K562 (cell line): ENCODE results near the gene S100A10. TPM values are rescaled to one million over a fixed set of nuclear protein-coding genes. Genes with fewer than 3 reads are reported as not detected.

Source experiments
- ATF7 ChIP-seq: fragments of 450-650 bp; IDR thresholded peaks from 2 replicates; pipeline ENCODE4 v1.7.1; 2014; ENCODE audit warnings: mild to moderate bottlenecking, moderate library complexity
- E2F6 ChIP-seq, 2 experiments: IDR thresholded peaks; 2 replicates each; pipeline ENCODE4 v1.6.1; 2011; ENCODE audit warnings: borderline replicate concordance in 1 of 2, control low read depth in 1 of 2, low read depth in 1 of 2, low read length in 1 of 2, mild to moderate bottlenecking in 1 of 2, mixed read lengths in 1 of 2, moderate library complexity in 1 of 2; ENCODE audit not compliant: insufficient read depth in 1 of 2, insufficient read length in 1 of 2, poor library complexity in 1 of 2, severe bottlenecking in 1 of 2; ENCODE audit errors: extremely low read depth in 1 of 2
- FOSL1 ChIP-seq: fragments of 200-800 bp; sonication (Bioruptor generic); conservative IDR thresholded peaks from 2 replicates; pipeline ENCODE4 v1.6.1; 2016; ENCODE audit warnings: missing genetic modification characterization, missing compliant biosample characterization
- GABPA ChIP-seq: fragments of 200-800 bp; sonication (Bioruptor generic); conservative IDR thresholded peaks from 2 replicates; pipeline ENCODE4 v1.6.1; 2016; ENCODE audit warnings: low read depth, missing genetic modification characterization, missing compliant biosample characterization
- MAFK ChIP-seq: IDR thresholded peaks from 2 replicates; pipeline ENCODE4 v1.6.1; 2011; ENCODE audit warnings: low read length, improper control_type of control experiment
- MLLT1 ChIP-seq, 2 experiments: fragments of 450-650 bp; IDR thresholded peaks; 2 replicates each; pipeline ENCODE4 v1.6.1; 2016
- NFIX ChIP-seq: fragments of 250-450 bp; sonication (Bioruptor Pico); IDR thresholded peaks from 2 replicates; pipeline ENCODE4 v1.4.0; 2020; ENCODE audit warnings: low read depth, mild to moderate bottlenecking, moderate library complexity
- SUPT5H ChIP-seq: fragments of 450-650 bp; IDR thresholded peaks from 2 replicates; pipeline ENCODE4 v1.6.1; 2016
- TAF9B ChIP-seq: fragments of 450-650 bp; IDR thresholded peaks from 2 replicates; pipeline ENCODE4 v1.6.1; 2018; ENCODE audit warnings: mild to moderate bottlenecking; ENCODE audit not compliant: partially characterized antibody
- ZFPM2 ChIP-seq: fragments of 250-450 bp; sonication (Bioruptor Pico); IDR thresholded peaks from 2 replicates; pipeline ENCODE4 v1.5.1; 2022; ENCODE audit warnings: mild to moderate bottlenecking
- polyA plus RNA-seq, 8 experiments: library from polyadenylated mRNA; depleted of rRNA in 4 of 8; stranded (reverse) in 5 of 8; unstranded in 3 of 8; fragments of >200 nt; fragmentation: Nextera tagmentation in 2 of 8; fragmentation: Illumina TruSeq in 1 of 8; extraction: Ambion mirVana in 2 of 8; extraction: Trizol in 1 of 8; gene quantifications; 2 replicates each; pipeline versions ENCODE4 v1.2.1 to v1.2.3, GENCODE V29; 2011 to 2014; ENCODE audit warnings: inconsistent platforms in 1 of 8, missing spikeins in 1 of 8
- total RNA-seq, 7 experiments: library from RNA; depleted of rRNA in 6 of 7; stranded (reverse); fragments of >200 nt in 6 of 7; fragmentation: Illumina TruSeq in 2 of 7; extraction: Trizol in 2 of 7; gene quantifications; 2 replicates each; pipeline versions ENCODE4 v1.2.1 to v1.2.3, GENCODE V29; 2011 to 2021; ENCODE audit warnings: low replicate concordance in 1 of 7
- TF ChIP-seq, protein P1 (sequence below): fragments of 450-650 bp; formaldehyde crosslinking; IDR thresholded peaks from 2 replicates; pipeline ENCODE4 v1.4.0; 2022; ENCODE audit warnings: mild to moderate bottlenecking, moderate library complexity
- TF ChIP-seq, protein P2 (sequence below): fragments of 450-650 bp; IDR thresholded peaks from 2 replicates; pipeline ENCODE4 v1.6.1; 2017; ENCODE audit warnings: antibody characterized with exemption, mild to moderate bottlenecking
- TF ChIP-seq, protein P3 (sequence below), 2 experiments: fragments of 150-350 bp in 1 of 2; IDR thresholded peaks; 2 replicates each; pipeline ENCODE4 v1.6.1; 2012 to 2016; ENCODE audit warnings: low read depth in 2 of 2, low read length in 2 of 2, mild to moderate bottlenecking in 1 of 2, moderate library complexity in 1 of 2

S100A10 gene
- total and polyA plus RNA-seq, 9 of the 15 experiments (the other 6 are each of a cell fraction or from before 2014, with no cell fraction given), result 0.32 to 1.6 (median 0.50) TPM; not detected in 3

DNA sequence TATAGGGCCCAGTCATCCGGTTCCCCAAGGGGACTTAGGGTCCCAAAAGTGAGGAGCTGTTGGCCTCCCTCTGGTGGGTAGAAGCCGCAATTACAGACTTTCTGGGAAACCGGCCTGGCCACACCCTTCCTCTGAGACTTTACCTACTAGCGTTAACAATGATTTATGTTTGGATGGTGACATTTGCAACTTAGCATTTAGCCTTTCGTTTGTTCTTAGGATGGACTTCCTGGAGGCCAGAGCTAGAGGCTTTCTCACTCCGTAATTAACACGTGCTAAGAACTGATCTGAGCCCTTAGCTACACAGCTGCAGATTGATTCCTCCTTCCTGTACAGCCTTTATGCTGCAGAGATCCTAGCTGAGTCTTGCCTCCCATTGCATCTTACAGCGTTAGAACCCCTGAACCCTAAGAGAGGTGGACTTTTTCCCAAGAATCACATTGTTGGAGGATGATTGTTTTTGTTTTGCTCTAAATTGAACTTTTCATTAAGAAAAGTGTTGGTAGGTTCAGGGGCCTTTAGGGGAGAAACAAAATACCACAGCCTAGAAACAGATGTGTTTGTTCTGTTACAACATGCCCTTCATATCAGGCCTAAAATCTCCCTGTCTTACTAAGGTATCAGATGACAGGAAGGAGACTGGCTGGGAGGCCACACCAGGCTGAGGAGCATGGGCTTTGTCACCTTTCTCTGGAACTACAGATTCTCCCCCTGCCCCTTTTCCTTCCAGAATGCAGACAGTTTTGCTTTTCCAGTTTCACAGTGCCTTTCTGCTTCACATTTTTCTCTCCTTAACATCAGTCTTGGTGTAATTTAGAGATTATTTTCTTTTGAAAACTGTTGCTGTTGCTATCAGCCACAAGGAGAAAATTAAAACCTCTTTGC lies 41.2 kb upstream of the S100A10 start (continued):
- TF ChIP-seq NFIX (CRISPR knock-in tag), result no peak
- TF ChIP-seq MLLT1 (IDR thresholded peaks at IDR 0.05), result peak in 1 of 2 experiments; percentile 43; a peak in 1 of 4 replicates
- 0 out of 2 replicates have a peak, but pooled peaks have one; percentile 46 for TF ChIP-seq SUPT5H
- peak; percentile 36; the same call in 1 of the 2 replicates for TF ChIP-seq MAFK
- TF ChIP-seq, protein P1, sequence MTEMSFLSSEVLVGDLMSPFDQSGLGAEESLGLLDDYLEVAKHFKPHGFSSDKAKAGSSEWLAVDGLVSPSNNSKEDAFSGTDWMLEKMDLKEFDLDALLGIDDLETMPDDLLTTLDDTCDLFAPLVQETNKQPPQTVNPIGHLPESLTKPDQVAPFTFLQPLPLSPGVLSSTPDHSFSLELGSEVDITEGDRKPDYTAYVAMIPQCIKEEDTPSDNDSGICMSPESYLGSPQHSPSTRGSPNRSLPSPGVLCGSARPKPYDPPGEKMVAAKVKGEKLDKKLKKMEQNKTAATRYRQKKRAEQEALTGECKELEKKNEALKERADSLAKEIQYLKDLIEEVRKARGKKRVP (CRISPR knock-in tag), result peak; percentile 66; the same call in 1 of the 2 replicates
- TF ChIP-seq ZFPM2 (CRISPR knock-in tag), result no peak
- TF ChIP-seq GABPA (tag), result 0 out of 2 replicates have a peak, but pooled peaks have one; percentile 44
- TF ChIP-seq, protein P2, sequence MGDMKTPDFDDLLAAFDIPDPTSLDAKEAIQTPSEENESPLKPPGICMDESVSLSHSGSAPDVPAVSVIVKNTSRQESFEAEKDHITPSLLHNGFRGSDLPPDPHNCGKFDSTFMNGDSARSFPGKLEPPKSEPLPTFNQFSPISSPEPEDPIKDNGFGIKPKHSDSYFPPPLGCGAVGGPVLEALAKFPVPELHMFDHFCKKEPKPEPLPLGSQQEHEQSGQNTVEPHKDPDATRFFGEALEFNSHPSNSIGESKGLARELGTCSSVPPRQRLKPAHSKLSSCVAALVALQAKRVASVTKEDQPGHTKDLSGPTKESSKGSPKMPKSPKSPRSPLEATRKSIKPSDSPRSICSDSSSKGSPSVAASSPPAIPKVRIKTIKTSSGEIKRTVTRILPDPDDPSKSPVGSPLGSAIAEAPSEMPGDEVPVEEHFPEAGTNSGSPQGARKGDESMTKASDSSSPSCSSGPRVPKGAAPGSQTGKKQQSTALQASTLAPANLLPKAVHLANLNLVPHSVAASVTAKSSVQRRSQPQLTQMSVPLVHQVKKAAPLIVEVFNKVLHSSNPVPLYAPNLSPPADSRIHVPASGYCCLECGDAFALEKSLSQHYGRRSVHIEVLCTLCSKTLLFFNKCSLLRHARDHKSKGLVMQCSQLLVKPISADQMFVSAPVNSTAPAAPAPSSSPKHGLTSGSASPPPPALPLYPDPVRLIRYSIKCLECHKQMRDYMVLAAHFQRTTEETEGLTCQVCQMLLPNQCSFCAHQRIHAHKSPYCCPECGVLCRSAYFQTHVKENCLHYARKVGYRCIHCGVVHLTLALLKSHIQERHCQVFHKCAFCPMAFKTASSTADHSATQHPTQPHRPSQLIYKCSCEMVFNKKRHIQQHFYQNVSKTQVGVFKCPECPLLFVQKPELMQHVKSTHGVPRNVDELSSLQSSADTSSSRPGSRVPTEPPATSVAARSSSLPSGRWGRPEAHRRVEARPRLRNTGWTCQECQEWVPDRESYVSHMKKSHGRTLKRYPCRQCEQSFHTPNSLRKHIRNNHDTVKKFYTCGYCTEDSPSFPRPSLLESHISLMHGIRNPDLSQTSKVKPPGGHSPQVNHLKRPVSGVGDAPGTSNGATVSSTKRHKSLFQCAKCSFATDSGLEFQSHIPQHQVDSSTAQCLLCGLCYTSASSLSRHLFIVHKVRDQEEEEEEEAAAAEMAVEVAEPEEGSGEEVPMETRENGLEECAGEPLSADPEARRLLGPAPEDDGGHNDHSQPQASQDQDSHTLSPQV, result 0 out of 2 replicates have a peak, but pooled peaks have one; percentile 30
- peak; percentile 69 for TF ChIP-seq TAF9B
- peak; percentile 46; the same call in 1 of the 2 replicates for TF ChIP-seq ATF7
- TF ChIP-seq, protein P3, sequence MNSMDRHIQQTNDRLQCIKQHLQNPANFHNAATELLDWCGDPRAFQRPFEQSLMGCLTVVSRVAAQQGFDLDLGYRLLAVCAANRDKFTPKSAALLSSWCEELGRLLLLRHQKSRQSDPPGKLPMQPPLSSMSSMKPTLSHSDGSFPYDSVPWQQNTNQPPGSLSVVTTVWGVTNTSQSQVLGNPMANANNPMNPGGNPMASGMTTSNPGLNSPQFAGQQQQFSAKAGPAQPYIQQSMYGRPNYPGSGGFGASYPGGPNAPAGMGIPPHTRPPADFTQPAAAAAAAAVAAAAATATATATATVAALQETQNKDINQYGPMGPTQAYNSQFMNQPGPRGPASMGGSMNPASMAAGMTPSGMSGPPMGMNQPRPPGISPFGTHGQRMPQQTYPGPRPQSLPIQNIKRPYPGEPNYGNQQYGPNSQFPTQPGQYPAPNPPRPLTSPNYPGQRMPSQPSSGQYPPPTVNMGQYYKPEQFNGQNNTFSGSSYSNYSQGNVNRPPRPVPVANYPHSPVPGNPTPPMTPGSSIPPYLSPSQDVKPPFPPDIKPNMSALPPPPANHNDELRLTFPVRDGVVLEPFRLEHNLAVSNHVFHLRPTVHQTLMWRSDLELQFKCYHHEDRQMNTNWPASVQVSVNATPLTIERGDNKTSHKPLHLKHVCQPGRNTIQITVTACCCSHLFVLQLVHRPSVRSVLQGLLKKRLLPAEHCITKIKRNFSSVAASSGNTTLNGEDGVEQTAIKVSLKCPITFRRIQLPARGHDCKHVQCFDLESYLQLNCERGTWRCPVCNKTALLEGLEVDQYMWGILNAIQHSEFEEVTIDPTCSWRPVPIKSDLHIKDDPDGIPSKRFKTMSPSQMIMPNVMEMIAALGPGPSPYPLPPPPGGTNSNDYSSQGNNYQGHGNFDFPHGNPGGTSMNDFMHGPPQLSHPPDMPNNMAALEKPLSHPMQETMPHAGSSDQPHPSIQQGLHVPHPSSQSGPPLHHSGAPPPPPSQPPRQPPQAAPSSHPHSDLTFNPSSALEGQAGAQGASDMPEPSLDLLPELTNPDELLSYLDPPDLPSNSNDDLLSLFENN (IDR thresholded peaks at IDR 0.05; ENCODE audit: low read depth in 2 of 2, low read length in 2 of 2), result 0 out of 4 replicates have a peak, but pooled peaks of 1 of the 2 experiments have one; percentile 24
- peak in 1 of 2 experiments; percentile 15 for TF ChIP-seq E2F6 (IDR thresholded peaks at IDR 0.05; ENCODE audit: borderline replicate concordance in 1 of 2, extremely low read depth in 1 of 2, insufficient read depth in 1 of 2, insufficient read length in 1 of 2, low read depth in 1 of 2, low read length in 1 of 2, poor library complexity in 1 of 2, severe bottlenecking in 1 of 2)
- TF ChIP-seq FOSL1, result peak; percentile 56
